GM21423 (cell line): ENCODE data around the gene EIF1B.

Experiments used
- ATAC-seq: cut with Tn5 transposase; IDR thresholded peaks from one replicate; pipeline ENCODE4 v1.9.1; 2021; ENCODE audit warnings: mild to moderate bottlenecking, moderate library complexity; ENCODE audit not compliant: unreplicated experiment

Gene EIF1B

DNA sequence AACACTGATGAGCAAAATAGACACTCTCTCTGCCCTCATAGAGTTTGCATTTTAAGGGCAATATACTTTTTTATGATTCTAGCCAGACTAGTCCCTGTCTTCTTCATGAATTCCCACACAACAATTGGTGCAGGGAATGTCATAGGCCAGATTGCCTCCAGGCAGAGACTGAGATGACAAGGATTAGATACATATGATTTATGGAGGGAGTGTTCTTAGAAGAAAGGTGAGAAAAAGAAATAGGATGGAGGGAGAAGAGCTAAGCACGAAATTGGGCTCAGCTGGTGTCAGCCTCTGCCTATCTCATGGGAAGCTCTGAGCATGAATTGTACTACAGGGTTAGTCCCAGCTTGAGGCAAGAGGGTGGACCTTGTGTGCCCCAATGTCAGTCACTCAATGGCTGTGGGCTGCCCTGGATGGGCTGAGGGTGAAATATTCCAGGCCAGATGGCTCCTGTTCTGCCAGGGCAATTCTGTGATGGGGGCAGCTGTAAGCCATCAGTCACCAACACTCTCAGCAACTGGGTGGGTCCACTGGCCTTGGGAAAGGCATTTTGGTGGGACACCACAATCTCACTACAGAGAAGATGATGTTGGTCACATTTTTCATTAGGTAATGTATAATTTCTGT is 31.1 kb downstream of the EIF1B start:
- no peak for ATAC-seq

DNA sequence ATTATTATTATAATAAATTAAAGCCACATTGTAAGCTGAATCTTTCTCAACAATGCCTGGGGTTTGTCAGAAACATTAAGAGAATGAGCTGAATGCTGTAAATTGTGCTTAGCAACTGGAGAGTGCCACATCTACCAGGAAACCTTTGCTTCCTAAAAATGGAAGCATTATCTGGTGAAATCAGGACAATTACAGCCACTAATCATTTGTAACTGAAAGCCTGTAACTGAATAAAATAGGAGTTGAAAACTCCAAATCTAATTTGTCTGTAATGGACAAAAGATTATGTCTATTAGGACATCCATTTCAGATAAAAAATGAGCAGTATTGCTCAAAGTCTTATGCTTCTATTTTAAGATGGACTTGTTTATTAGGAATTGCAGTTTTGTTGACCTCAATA is 32.2 kb downstream of the EIF1B start:
- no peak for ATAC-seq

DNA sequence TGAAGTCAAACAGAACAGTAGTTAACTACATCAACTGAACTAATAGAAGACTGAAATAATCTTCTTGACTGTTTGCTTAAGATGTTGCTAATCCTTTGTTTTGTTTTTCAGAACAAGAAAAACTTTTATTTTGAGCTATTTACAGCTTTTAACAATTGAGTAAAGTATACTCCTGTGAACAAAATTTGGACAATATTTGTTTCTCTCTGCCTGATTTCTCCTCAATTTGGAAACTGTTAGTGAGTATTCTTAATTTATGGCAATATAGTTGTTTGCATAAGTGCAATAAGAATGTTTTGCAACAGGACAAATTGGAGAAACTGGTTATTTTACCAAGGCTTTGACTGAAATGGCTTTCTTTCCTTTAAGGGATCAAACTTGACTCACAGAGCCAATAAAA is 41.0 kb downstream of the EIF1B start:
- ATAC-seq = no peak

GRCh38 chr3:40355410-40355809 is 45.9 kb downstream of the EIF1B start:
- no peak for ATAC-seq

DNA sequence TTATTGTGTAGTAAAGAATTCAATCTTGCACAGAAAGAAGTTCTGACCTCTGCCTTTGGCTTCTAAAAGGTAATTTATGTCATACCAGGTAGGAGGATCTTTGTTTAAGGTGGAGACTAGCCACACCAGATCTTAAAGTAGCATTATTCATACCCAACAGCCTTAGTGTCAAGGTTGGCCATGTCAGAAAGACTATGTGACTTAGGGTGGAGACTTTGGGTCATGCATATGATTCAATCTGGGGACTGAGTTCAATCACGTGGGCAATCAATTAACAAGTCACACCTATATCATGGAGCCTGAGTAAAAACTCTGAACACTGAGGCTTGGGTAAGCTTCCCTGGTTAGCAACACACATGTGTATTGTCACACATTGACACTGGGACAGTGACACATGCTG is 48.9 kb downstream of the EIF1B start:
- ATAC-seq = no peak
